Heart right ventricle (tissue), 16 donors: ENCODE data around the gene LRRC18. TPM values are rescaled to one million over a fixed set of nuclear protein-coding genes. Genes with fewer than 3 reads are reported as not detected.

Experiments
- ATAC-seq, 8 donors: fragments of 200-7000 bp; cut with Tn5 transposase; one replicate each; pipeline ENCODE4 v1.9.1; 2020; ENCODE audit warnings: mild to moderate bottlenecking in 8 of 8, moderate library complexity in 8 of 8, moderate number of reproducible peaks in 1 of 8
- DNase-seq, 2 donors: peaks; one replicate each; pipeline ENCODE4 v3.0.0-alpha.2; 2020
- H3K27ac ChIP-seq, 10 donors: fragments of 200-600 bp; sonication (generic) in 2 of 10; one replicate each; pipeline versions ENCODE4 v1.5.0 to v1.8.0; 2020 to 2022; ENCODE audit warnings: mild to moderate bottlenecking in 3 of 10
- H3K27me3 ChIP-seq, 7 donors: fragments of 200-600 bp; one replicate each; pipeline ENCODE4 v1.8.0; 2021 to 2022; ENCODE audit warnings: mild to moderate bottlenecking in 2 of 7
- H3K36me3 ChIP-seq, 9 donors: fragments of 200-600 bp; sonication (generic) in 1 of 9; one replicate each; pipeline versions ENCODE4 v1.5.0 to v1.8.0; 2020 to 2022; ENCODE audit warnings: mild to moderate bottlenecking in 2 of 9
- H3K4me1 ChIP-seq, 9 donors: fragments of 200-600 bp; sonication (generic) in 1 of 9; one replicate each; pipeline versions ENCODE4 v1.5.0 to v1.8.0; 2020 to 2022; ENCODE audit warnings: mild to moderate bottlenecking in 4 of 9
- H3K4me3 ChIP-seq, 10 donors: fragments of 200-600 bp; sonication (generic) in 2 of 10; one replicate each; pipeline versions ENCODE4 v1.5.0 to v1.8.0; 2020 to 2022; ENCODE audit warnings: mild to moderate bottlenecking in 7 of 10, moderate library complexity in 2 of 10
- H3K9me3 ChIP-seq, 11 donors: fragments of 200-600 bp in 10 of 11; sonication (generic) in 2 of 11; one replicate each; pipeline versions ENCODE4 v1.5.0 to v1.8.0; 2013 to 2022; ENCODE audit warnings: mild to moderate bottlenecking in 2 of 11, control low read depth in 1 of 11, moderate library complexity in 1 of 11
- CTCF ChIP-seq, 9 donors: fragments of 200-600 bp; sonication (generic) in 2 of 9; IDR thresholded peaks; one replicate each; pipeline versions ENCODE4 v1.5.0 to v1.8.0; 2021 to 2022; ENCODE audit warnings: antibody characterized with exemption in 9 of 9, mild to moderate bottlenecking in 5 of 9, moderate library complexity in 1 of 9
- WGBS, 2 donors: extraction: QIAGEN DNeasy Blood & Tissue Kit; methylation state at CpG; one replicate each; pipeline ENCODE4 v1.1.7; 2013; ENCODE audit warnings: inconsistent platforms in 1 of 2; 5-methylcytosine and 5-hydroxymethylcytosine counted together
- intact Hi-C, 10 donors: fragments of 100-400 bp; cut with DNase I; formaldehyde crosslinking; loops; one replicate each; pipeline versions ENCODE4 v1.11.1 to v1.14.2; 2022
- polyA plus RNA-seq, 2 donors: library from polyadenylated mRNA; stranded (reverse); fragments of 200-250 nt; gene quantifications; one replicate each; pipeline ENCODE4 v1.2.3, GENCODE V29; 2013
- total RNA-seq, 10 donors: library from RNA; stranded (reverse); fragmentation: NEBNext Ultra II Directional in 3 of 10; extraction: Animal tissue kit (Norgen Biotek cat#: 25700) in 3 of 10; gene quantifications; one replicate each; pipeline versions ENCODE4 v1.2.1 to v1.2.4, GENCODE V29; 2021 to 2023
- donor health status: Arrhythmogenic right ventricular cardiomyopathy.
- donor health status: ischemic (EF 13 %, LVEDD 7.1; RV severe dilation, severe dysfunction).
- donor health status: healthy with polysubstance abuse.
- donor health status: DM: no; HTN: yes; CAD: no.
- donor health status: DM: no; HTN: no; CAD: no.
- donor health status: ischemic (EF 25% LVEDD 6.9; RV normal size, moderate dysfunction).
- donor health status: ischemic (EF 25% LVEDD 5.7; RV mildly dilated, moderate dysfunction).
- donor health status: healthy.
- donor health status: DM: yes; HTN: yes; CAD: no.
- donor health status: Ischemic cardiomyopathy.
- donor health status: ischemic (EF 35%, LVEDD 5.7; RV mildly dilated, moderate dysfunction).
- donor health status: nonischemic (EF 11% LVEDD 7.7; RV severe dilation, severe dysfunction).
- donor health status: DM: yes; HTN: yes; CAD: no.
- donor health status: PGD.
- donor health status: ischemic (EF 29% LVEDD 5.4; RV normal size, mild dysfunction).
- donor health status: nonischemic (EF 23%, LVEDD 6.1; RV moderate dilation, normal function).

The LRRC18 gene
- total and polyA plus RNA-seq, 12 donors, result 0.13 to 0.18 TPM; not detected in 10

DNA sequence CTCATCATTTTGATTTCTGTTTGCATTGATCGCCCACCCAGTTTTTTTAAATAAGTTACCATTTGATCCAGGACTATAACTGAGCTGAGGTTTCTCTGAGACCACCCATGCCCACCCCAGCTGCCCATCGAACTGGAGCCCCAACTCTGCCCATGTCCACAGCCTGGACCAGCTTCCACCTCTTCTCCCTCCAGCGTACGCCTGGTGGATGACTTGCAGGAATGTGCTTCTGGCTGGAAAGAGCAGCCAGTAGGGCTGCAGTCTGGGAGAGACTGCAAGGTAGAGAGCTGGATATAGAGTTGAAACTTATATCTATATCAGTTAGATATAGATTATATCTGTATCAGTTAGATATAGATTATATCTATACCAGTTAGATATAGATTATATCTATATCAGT is 25.8 kb upstream of the LRRC18 start:
- no peak for DNase-seq
- 93 to 97% methylated on average over 4 of the region's 4 CpGs for WGBS, 2 donors

DNA sequence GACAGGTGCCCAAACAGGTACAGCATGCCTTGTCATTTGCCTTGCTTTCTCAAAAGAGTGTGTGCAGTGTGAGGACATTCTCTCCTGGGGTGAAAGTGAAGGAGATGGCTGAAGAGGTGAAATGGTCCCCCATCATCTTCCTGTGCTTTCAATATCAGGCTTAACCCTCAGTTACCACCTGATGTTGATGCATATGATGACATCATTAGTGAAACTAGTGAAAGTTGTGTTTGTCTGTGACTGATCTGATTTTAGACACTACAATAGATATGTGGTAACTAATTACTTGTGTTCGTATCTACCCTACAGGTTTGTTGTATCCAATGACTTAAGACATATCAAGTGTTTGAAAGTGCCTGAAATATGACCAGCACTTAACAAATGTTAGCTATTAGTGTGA is 24.4 kb upstream of the LRRC18 start:
- H3K27ac ChIP-seq, result no peak overlapping the region
- TF ChIP-seq CTCF (IDR thresholded peaks at IDR 0.05), result no peak
- peaks cover 0 to 3% (median 0%) of the 10 kb centered on the region in 7 donors for H3K27me3 ChIP-seq
- intact Hi-C loops, result no loop called here
- peaks cover 0 to 22% (median 0%) of the 10 kb centered on the region in 9 donors for H3K36me3 ChIP-seq
- no peak overlapping the region for H3K4me3 ChIP-seq
- ATAC-seq (no peak), DNase-seq (no peak)
- no peaks in the 10 kb centered on the region for H3K9me3 ChIP-seq
- WGBS, 2 donors, result 92 to 97% methylated on average over 1 of the region's 1 CpG
- H3K4me1 ChIP-seq, result peaks cover 0 to 2% (median 0%) of the 10 kb centered on the region in 9 donors

More for the DNA sequence above, 25.8 kb upstream of the LRRC18 start:
- TF ChIP-seq CTCF (IDR thresholded peaks at IDR 0.05), result no peak
- Histone ChIP-seq H3K27me3 (peaks cover 0 to 3% (median 0%) of the 10 kb centered on the region in 7 donors), H3K27ac (no peak overlapping the region), H3K9me3 (no peaks in the 10 kb centered on the region), H3K4me3 (no peak overlapping the region), H3K4me1 (peaks cover 0 to 2% (median 0%) of the 10 kb centered on the region in 9 donors), H3K36me3 (peaks cover 0 to 17% (median 0%) of the 10 kb centered on the region in 9 donors)
- intact Hi-C loops, result no loop called here
- ATAC-seq, result no peak

DNA sequence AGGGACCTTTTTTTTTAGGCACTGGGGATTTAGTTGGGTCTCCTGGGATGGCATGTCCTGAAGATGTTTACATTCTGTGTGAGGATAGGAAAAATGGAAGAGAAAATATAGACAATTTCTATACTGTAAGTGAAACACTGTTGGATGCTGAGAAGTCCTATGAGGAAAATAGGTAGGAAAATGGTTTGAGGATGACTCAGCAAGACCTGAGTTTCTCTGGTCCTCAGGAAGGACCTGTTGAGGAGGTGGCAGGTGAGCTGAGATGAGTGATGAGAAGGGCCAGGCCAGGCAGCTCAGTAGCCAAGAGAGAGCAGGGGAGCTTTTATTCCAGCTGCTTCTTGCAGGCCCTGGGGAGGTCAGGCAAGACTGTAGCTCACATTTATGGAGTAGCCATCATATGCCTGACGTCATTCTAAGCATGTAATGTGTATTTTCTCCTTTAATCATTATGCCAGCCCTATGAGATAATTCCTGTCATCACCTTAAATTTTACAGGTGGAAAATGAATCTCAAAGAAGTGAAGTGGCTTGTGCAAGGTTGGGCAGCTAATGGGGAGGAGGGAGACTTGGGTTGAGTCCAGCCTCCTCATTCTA is 19.1 kb upstream of the LRRC18 start:
- H3K27me3 ChIP-seq, result peaks cover 0 to 3% (median 0%) of the 10 kb centered on the region in 7 donors
- no peak overlapping the region for H3K4me3 ChIP-seq
- H3K36me3 ChIP-seq, result peaks cover 0 to 17% (median 0%) of the 10 kb centered on the region in 9 donors
- H3K27ac ChIP-seq, result no peak overlapping the region
- 81 to 86% methylated on average over 1 of the region's 1 CpG for WGBS, 2 donors
- TF ChIP-seq CTCF (IDR thresholded peaks at IDR 0.05), result no peak
- H3K4me1 ChIP-seq, result no peaks in the 10 kb centered on the region
- intact Hi-C loops, result loop anchor here in 1 of 10 donors (10.0 kb wide), 1 partner anchor 94 kb away; no protein-coding TSS in a partner anchor
- ATAC-seq (no peak), DNase-seq (no peak)
- no peaks in the 10 kb centered on the region for H3K9me3 ChIP-seq

- Histone ChIP-seq H3K4me3 (no peak overlapping the region), H3K27me3 (peaks cover 0 to 3% (median 0%) of the 10 kb centered on the region in 7 donors), H3K36me3 (peaks cover 0 to 17% (median 0%) of the 10 kb centered on the region in 9 donors), H3K4me1 (no peaks in the 10 kb centered on the region), H3K27ac (no peak overlapping the region), H3K9me3 (no peaks in the 10 kb centered on the region)
- ATAC-seq (peak in 1 of 8 donors; percentile 41), DNase-seq (no peak)
- TF ChIP-seq CTCF (IDR thresholded peaks at IDR 0.05), result no peak
- WGBS, 2 donors, result 93 to 96% methylated on average over 16 of the region's 16 CpGs
- intact Hi-C loops, result loop anchor here in 1 of 10 donors (10.0 kb wide), 1 partner anchor 93 kb away; no protein-coding TSS in a partner anchor
Measured at GRCh38 chr10:48957361-48958151, 17.9 kb upstream of the LRRC18 start.
